Endothelial cell of coronary artery (primary cell): ENCODE measurements around the gene TMEM121B. TPM values are rescaled to one million over a fixed set of nuclear protein-coding genes. Genes with fewer than 3 reads are reported as not detected.

Source experiments
- total RNA-seq: library from RNA; depleted of rRNA; stranded (reverse); fragments of >200 nt; gene quantifications from 2 replicates; pipeline ENCODE4 v1.2.3, GENCODE V29; 2014

Gene TMEM121B
- 0.09 and 0.36 TPM in 2 replicates for total RNA-seq

GRCh38 chr22:17121233-17122195, at the start of gene TMEM121B:
Gene TMEM121B (minus strand): TSS chr22:17121360. CDS start chr22:17121127, 233 bp downstream.

GRCh38 chr22:17158568-17159503, 37.7 kb upstream of the TMEM121B start, which contains the start of gene HDHD5:
Gene HDHD5 (minus strand): TSS chr22:17159277. CDS start chr22:17159251, 26 bp downstream.

GRCh38 chr22:17084554-17085276, 36.4 kb downstream of the TMEM121B start, which contains the start of gene IL17RA:
Gene IL17RA (plus strand): TSS chr22:17085000. CDS start chr22:17085092, 92 bp downstream.

Other genes starting within 250 kb of the TMEM121B start
- under 0.01 TPM in 1 of 2 replicates, not detected in the other for gene GAB4, start 113.1 kb downstream of the TMEM121B start, total RNA-seq
- 6.1 and 6.8 TPM in 2 replicates for gene IL17RA, start 36.4 kb downstream of the TMEM121B start, total RNA-seq
- 40.4 and 50.7 TPM in 2 replicates for gene HDHD5, start 37.9 kb upstream of the TMEM121B start, total RNA-seq
- 1.6 and 2.6 TPM in 2 replicates for gene ADA2, start 98.1 kb upstream of the TMEM121B start, total RNA-seq
- gene CECR2, start 248.1 kb upstream of the TMEM121B start, total RNA-seq = 0.19 and 1.2 TPM in 2 replicates